Measurements from ENCODE around the gene C8A. TPM values are rescaled to one million over a fixed set of nuclear protein-coding genes. Genes with fewer than 3 reads are reported as not detected.

C8A gene
- total RNA-seq, 2 experiments from 2014 or later, result not detected

- no peaks in the 10 kb centered on the region for H3K27me3 ChIP-seq (ENCODE audit: control insufficient read depth in 1 of 2, insufficient read depth in 2 of 2, low read length in 2 of 2)
- Mint-ChIP-seq H3K27me3 (peaks cover 30% of the 10 kb centered on the region), H3K4me1 (ENCODE audit: low read depth) (no peaks in the 10 kb centered on the region), H3K27ac (no peak overlapping the region), H3K36me3 (ENCODE audit: low read depth) (no peaks in the 10 kb centered on the region), H3K4me3 (no peak overlapping the region), H3K9me3 (no peaks in the 10 kb centered on the region)
- no peaks in the 10 kb centered on the region for H3K4me1 ChIP-seq (ENCODE audit: insufficient read depth, low read length)
- CTCF ChIA-PET, result no interaction called here
- H3K4me3 ChIP-seq (ENCODE audit: low read length), result no peak overlapping the region
- DNase-seq (no peak), ATAC-seq (ENCODE audit: poor library complexity) (no peak)
- no peaks in the 10 kb centered on the region for H3K9me3 ChIP-seq (ENCODE audit: control insufficient read depth in 1 of 2, insufficient read depth in 1 of 2, low read length in 2 of 2)
- H3K27ac ChIP-seq (ENCODE audit: low read depth in 1 of 2, low read length in 2 of 2), result no peak overlapping the region
- no peak for TF ChIP-seq CTCF (IDR thresholded peaks at IDR 0.05)
- intact Hi-C loops (cut with DNase I, micrococcal nuclease), result loop anchor here in 1 of 2 experiments (10.0 kb wide), 1 partner anchor 60 kb away; no protein-coding TSS in a partner anchor
- POLR2A ChIA-PET, result no interaction called here
- no peaks in the 10 kb centered on the region for H3K36me3 ChIP-seq (ENCODE audit: insufficient read depth, low read length)
These were observed 70.6 kb downstream of the C8A start for GRCh38 chr1:56925193-56925592.

- CTCF ChIA-PET, result no interaction called here
- Histone ChIP-seq H3K4me1 (ENCODE audit: insufficient read depth, low read length) (no peaks in the 10 kb centered on the region), H3K27me3 (ENCODE audit: control insufficient read depth in 1 of 2, insufficient read depth in 2 of 2, low read length in 2 of 2) (no peaks in the 10 kb centered on the region), H3K9me3 (ENCODE audit: control insufficient read depth in 1 of 2, insufficient read depth in 1 of 2, low read length in 2 of 2) (no peaks in the 10 kb centered on the region), H3K4me3 (ENCODE audit: low read length) (no peak overlapping the region), H3K36me3 (ENCODE audit: insufficient read depth, low read length) (no peaks in the 10 kb centered on the region), H3K27ac (ENCODE audit: low read depth in 1 of 2, low read length in 2 of 2) (no peak overlapping the region)
- POLR2A ChIA-PET, result no interaction called here
- DNase-seq, result no peak
- Mint-ChIP-seq H3K4me3 (no peak overlapping the region), H3K36me3 (ENCODE audit: low read depth) (no peaks in the 10 kb centered on the region), H3K27ac (no peak overlapping the region), H3K4me1 (ENCODE audit: low read depth) (no peaks in the 10 kb centered on the region), H3K27me3 (peaks cover 28% of the 10 kb centered on the region), H3K9me3 (no peaks in the 10 kb centered on the region)
- intact Hi-C loops (cut with DNase I, micrococcal nuclease), result loop anchor here in 1 of 2 experiments (10.0 kb wide), 1 partner anchor 62 kb away; no protein-coding TSS in a partner anchor
- ATAC-seq (ENCODE audit: poor library complexity), result no peak
- no peak for TF ChIP-seq CTCF (IDR thresholded peaks at IDR 0.05)
These were observed 72.6 kb downstream of the C8A start for GRCh38 chr1:56927171-56927570.

- Histone ChIP-seq H3K4me1 (ENCODE audit: insufficient read depth, low read length) (no peaks in the 10 kb centered on the region), H3K27ac (ENCODE audit: low read depth in 1 of 2, low read length in 2 of 2) (no peak overlapping the region), H3K27me3 (ENCODE audit: control insufficient read depth in 1 of 2, insufficient read depth in 2 of 2, low read length in 2 of 2) (no peaks in the 10 kb centered on the region), H3K36me3 (ENCODE audit: insufficient read depth, low read length) (no peaks in the 10 kb centered on the region), H3K4me3 (ENCODE audit: low read length) (no peak overlapping the region), H3K9me3 (ENCODE audit: control insufficient read depth in 1 of 2, insufficient read depth in 1 of 2, low read length in 2 of 2) (no peaks in the 10 kb centered on the region)
- no peaks in the 10 kb centered on the region for H3K4me1 Mint-ChIP-seq (ENCODE audit: low read depth)
- H3K36me3 Mint-ChIP-seq (ENCODE audit: low read depth), result no peaks in the 10 kb centered on the region
- H3K27me3 Mint-ChIP-seq, result peaks cover 29% of the 10 kb centered on the region
- H3K27ac Mint-ChIP-seq, result no peak overlapping the region
- ChIA-PET POLR2A (no interaction called here), CTCF (no interaction called here)
- TF ChIP-seq CTCF (IDR thresholded peaks at IDR 0.05), result no peak
- H3K9me3 Mint-ChIP-seq, result no peaks in the 10 kb centered on the region
- H3K4me3 Mint-ChIP-seq, result no peak overlapping the region
- DNase-seq (no peak), ATAC-seq (ENCODE audit: poor library complexity) (no peak)
- intact Hi-C loops (cut with DNase I, micrococcal nuclease), result loop anchor here in 1 of 2 experiments (10.0 kb wide), 1 partner anchor 63 kb away; no protein-coding TSS in a partner anchor
These were observed 73.4 kb downstream of the C8A start for GRCh38 chr1:56927986-56928385.

Measured in CD4-positive, alpha-beta T cell (primary cell).